IPS-15b (cell line): ENCODE results near the gene TANGO2.

Experiments used
- H3K27me3 ChIP-seq: one replicate; pipeline ENCODE4 v1.6.1; 2013; ENCODE audit warnings: low read length; ENCODE audit not compliant: control insufficient read depth, insufficient read depth
- H3K36me3 ChIP-seq: one replicate; pipeline ENCODE4 v1.6.1; 2013; ENCODE audit warnings: low read length; ENCODE audit not compliant: control insufficient read depth, insufficient read depth
- H3K4me1 ChIP-seq: one replicate; pipeline ENCODE4 v1.6.1; 2013; ENCODE audit warnings: mild to moderate bottlenecking, low read length; ENCODE audit not compliant: control insufficient read depth, insufficient read depth
- H3K4me3 ChIP-seq: one replicate; pipeline ENCODE4 v1.5.1; 2013; ENCODE audit warnings: low read depth, low read length
- H3K9ac ChIP-seq: one replicate; pipeline ENCODE4 v1.6.1; 2013; ENCODE audit warnings: low read depth, mild to moderate bottlenecking, low read length
- H3K9me3 ChIP-seq: one replicate; pipeline ENCODE4 v1.6.1; 2013; ENCODE audit warnings: mild to moderate bottlenecking, low read length; ENCODE audit not compliant: control insufficient read depth, insufficient read depth

The TANGO2 gene

GRCh38 chr22:19991645-19992451 lies 29.1 kb upstream of the TANGO2 start:
- H3K9ac ChIP-seq: no peak overlapping the region
- no peaks in the 10 kb centered on the region for H3K27me3 ChIP-seq
- no peaks in the 10 kb centered on the region for H3K9me3 ChIP-seq
- H3K4me3 ChIP-seq: no peak overlapping the region
- H3K36me3 ChIP-seq: no peaks in the 10 kb centered on the region
- no peaks in the 10 kb centered on the region for H3K4me1 ChIP-seq

DNA sequence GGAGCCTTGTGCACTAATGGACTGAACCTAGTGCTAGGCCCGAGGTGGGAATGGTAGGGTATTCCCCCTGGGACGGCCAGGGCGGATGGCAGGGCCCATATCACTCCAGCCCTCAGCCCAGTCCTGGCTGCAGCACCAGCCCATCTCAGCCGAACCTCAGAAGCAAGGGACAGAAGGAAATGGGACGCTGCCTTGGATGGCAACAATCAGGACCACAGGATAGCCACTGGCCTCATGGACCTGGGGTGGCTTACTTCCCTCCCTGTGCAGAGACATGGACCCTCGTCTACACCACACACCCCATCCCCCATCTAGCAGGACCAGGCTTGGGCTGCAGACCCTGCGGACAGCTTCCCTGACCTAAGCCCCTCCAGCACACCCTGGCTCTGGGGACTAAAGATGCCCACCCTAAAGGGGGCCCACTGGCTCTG lies 28.4 kb upstream of the TANGO2 start:
- Histone ChIP-seq H3K9ac (no peak overlapping the region), H3K27me3 (no peaks in the 10 kb centered on the region), H3K4me3 (no peak overlapping the region), H3K9me3 (no peaks in the 10 kb centered on the region), H3K36me3 (no peaks in the 10 kb centered on the region), H3K4me1 (no peaks in the 10 kb centered on the region)

- H3K9me3 ChIP-seq: no peaks in the 10 kb centered on the region
- H3K36me3 ChIP-seq: no peaks in the 10 kb centered on the region
- no peak overlapping the region for H3K4me3 ChIP-seq
- H3K4me1 ChIP-seq: no peaks in the 10 kb centered on the region
- no peaks in the 10 kb centered on the region for H3K27me3 ChIP-seq
- H3K9ac ChIP-seq: no peak overlapping the region
Observed at GRCh38 chr22:19992921-19993355, 28.0 kb upstream of the TANGO2 start.

GRCh38 chr22:19993926-19994325 lies 27.0 kb upstream of the TANGO2 start:
- Histone ChIP-seq H3K4me3 (no peak overlapping the region), H3K36me3 (no peaks in the 10 kb centered on the region), H3K27me3 (no peaks in the 10 kb centered on the region), H3K9me3 (no peaks in the 10 kb centered on the region), H3K9ac (no peak overlapping the region), H3K4me1 (peaks cover 2% of the 10 kb centered on the region)

- Histone ChIP-seq H3K4me1 (peaks cover 6% of the 10 kb centered on the region), H3K36me3 (no peaks in the 10 kb centered on the region), H3K9me3 (no peaks in the 10 kb centered on the region), H3K4me3 (no peak overlapping the region), H3K9ac (no peak overlapping the region), H3K27me3 (no peaks in the 10 kb centered on the region)
Observed at GRCh38 chr22:19994851-19995610, 25.9 kb upstream of the TANGO2 start.

DNA sequence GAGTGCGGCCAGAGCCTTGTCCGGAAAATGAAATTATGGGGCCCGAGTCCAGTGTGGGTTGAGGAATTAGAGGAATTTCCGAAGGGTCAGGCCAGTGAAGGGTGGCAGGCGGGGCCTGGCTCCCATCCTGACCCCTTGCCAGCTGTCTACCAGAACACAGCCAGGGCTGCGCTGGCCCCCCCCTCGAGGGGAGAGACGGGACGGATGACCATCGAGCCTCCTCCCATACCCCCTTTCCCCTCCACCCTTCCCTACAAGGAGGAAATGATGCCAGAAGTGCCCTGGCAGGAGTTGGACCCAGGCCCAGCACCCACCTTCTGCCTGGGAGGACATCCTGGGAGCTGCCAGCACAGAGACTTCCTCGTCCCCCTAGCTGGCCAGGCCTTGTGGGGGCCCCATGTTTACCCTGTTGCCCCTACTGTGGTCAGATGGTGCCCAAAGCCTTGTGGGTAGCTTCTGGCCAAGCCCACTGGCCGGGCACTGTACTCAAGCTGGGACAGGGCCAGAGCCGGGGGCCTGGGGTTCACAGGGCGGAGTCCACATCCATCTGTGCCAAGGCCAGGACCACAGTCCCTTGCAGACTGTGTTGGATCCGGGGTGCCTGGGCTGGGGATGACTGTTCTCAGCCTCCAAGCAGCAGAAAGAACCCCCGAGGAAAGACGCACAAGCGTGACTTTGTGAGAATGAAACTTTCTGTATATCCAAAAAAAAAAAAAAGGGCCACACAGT lies 25.1 kb upstream of the TANGO2 start:
- no peak overlapping the region for H3K9ac ChIP-seq
- H3K4me1 ChIP-seq: peaks cover 7% of the 10 kb centered on the region
- H3K27me3 ChIP-seq: no peaks in the 10 kb centered on the region
- H3K4me3 ChIP-seq: no peak overlapping the region
- H3K9me3 ChIP-seq: no peaks in the 10 kb centered on the region
- no peaks in the 10 kb centered on the region for H3K36me3 ChIP-seq

- Histone ChIP-seq H3K4me3 (no peak overlapping the region), H3K9ac (no peak overlapping the region), H3K9me3 (no peaks in the 10 kb centered on the region), H3K27me3 (no peaks in the 10 kb centered on the region), H3K4me1 (peaks cover 7% of the 10 kb centered on the region), H3K36me3 (no peaks in the 10 kb centered on the region)
Observed at GRCh38 chr22:19996694-19997384, 24.1 kb upstream of the TANGO2 start.

DNA sequence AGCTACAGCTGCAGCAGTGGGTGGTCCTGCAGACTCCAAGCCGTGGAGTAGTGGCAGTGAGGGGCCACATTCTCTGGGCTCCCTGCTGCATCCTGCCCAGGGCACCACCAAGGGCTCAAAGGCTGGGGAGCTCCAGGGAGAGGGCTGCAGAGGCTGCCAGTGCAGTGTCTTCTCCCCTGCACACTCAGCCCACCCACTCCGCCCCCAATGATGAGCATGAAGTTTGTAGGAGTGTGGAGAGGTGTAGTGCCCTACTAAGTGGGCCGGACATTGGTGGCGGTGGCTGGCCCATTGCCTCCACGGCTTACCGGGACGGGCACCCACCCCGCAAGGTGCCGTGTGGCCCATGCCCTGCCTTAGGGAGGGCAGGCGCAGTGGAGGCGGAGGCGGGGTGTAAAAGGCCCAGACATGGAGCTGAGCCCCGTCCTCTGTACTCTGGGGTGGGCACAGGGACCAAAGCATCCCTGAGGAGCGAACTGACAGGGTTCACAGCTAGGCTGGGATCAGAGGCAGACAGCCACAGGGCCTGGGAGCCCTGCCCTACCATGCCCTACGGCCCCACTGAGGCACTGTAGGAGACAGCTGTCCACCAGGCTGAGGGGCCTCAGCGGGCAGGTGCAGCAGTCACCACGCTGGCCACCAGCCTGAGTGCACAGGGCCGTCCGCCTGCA lies 23.2 kb upstream of the TANGO2 start:
- H3K9me3 ChIP-seq: no peaks in the 10 kb centered on the region
- H3K27me3 ChIP-seq: no peaks in the 10 kb centered on the region
- no peaks in the 10 kb centered on the region for H3K36me3 ChIP-seq
- H3K4me1 ChIP-seq: peaks cover 7% of the 10 kb centered on the region
- H3K4me3 ChIP-seq: no peak overlapping the region
- no peak overlapping the region for H3K9ac ChIP-seq

- Histone ChIP-seq H3K36me3 (no peaks in the 10 kb centered on the region), H3K9me3 (no peaks in the 10 kb centered on the region), H3K4me3 (no peak overlapping the region), H3K4me1 (peaks cover 7% of the 10 kb centered on the region), H3K27me3 (no peaks in the 10 kb centered on the region), H3K9ac (no peak overlapping the region)
Observed at GRCh38 chr22:19998232-19998951, 22.5 kb upstream of the TANGO2 start.

GRCh38 chr22:19998991-19999820 lies 21.7 kb upstream of the TANGO2 start:
- no peaks in the 10 kb centered on the region for H3K36me3 ChIP-seq
- H3K9ac ChIP-seq: peak overlapping the region; percentile 37
- no peaks in the 10 kb centered on the region for H3K27me3 ChIP-seq
- H3K4me1 ChIP-seq: peaks cover 7% of the 10 kb centered on the region
- H3K4me3 ChIP-seq: no peak overlapping the region
- H3K9me3 ChIP-seq: no peaks in the 10 kb centered on the region
